Caco-2 (cell line): ENCODE results near the gene TSPAN33. TPM values are rescaled to one million over a fixed set of nuclear protein-coding genes. Genes with fewer than 3 reads are reported as not detected.

ENCODE experiments used
- BruUV-seq: library from RNA; stranded (reverse); fragments of 400-500 nt; replicated peaks from 2 replicates; lab custom pipeline; 2021; lab: Mats Ljungman, UMichigan
- CTCF ChIA-PET: fragments of 300-600 bp; sonication (Branson Sonifier 250); formaldehyde crosslinking; loops from one replicate; lab custom pipeline; 2022; ENCODE audit warnings: antibody characterized with exemption; lab: Charles Lee
- POLR2A ChIA-PET: fragments of 300-600 bp; sonication (Branson Sonifier 250); formaldehyde crosslinking; loops from one replicate; lab custom pipeline; 2022; ENCODE audit warnings: antibody characterized with exemption; lab: Charles Lee
- DNase-seq, 2 experiments: peaks; one replicate each; pipeline versions ENCODE4 v3.0.0 to v3.0.0-alpha.2; 2020 to 2022
- H3K27me3 ChIP-seq: replicated peaks from 2 replicates; pipeline ENCODE4 v1.6.0; 2011; ENCODE audit warnings: low read length; ENCODE audit not compliant: control insufficient read depth, insufficient read depth
- H3K36me3 ChIP-seq: 2 replicates; pipeline ENCODE4 v1.5.1; 2011; ENCODE audit warnings: low read length; ENCODE audit not compliant: control insufficient read depth, insufficient read depth
- H3K4me1 ChIP-seq: fragments of 250-450 bp; sonication (Bioruptor Pico); 2 replicates; pipeline ENCODE4 v1.5.1; 2020; ENCODE audit warnings: mild to moderate bottlenecking
- H3K4me3 ChIP-seq: 2 replicates; pipeline ENCODE4 v1.5.1; 2011; ENCODE audit warnings: low read depth, mild to moderate bottlenecking, control low read depth, low read length
- H3K9me3 ChIP-seq: fragments of 250-450 bp; sonication (Bioruptor Pico); 2 replicates; pipeline ENCODE4 v1.5.1; 2020; ENCODE audit warnings: mild to moderate bottlenecking, moderate library complexity
- H3K27ac Mint-ChIP-seq: one replicate; pipeline ENCODE4 v1.8.0; 2022; ENCODE audit warnings: mixed read lengths; ENCODE audit not compliant: unreplicated experiment
- H3K27me3 Mint-ChIP-seq: one replicate; pipeline ENCODE4 v1.8.0; 2022; ENCODE audit warnings: mixed read lengths; ENCODE audit not compliant: insufficient read depth, unreplicated experiment
- H3K36me3 Mint-ChIP-seq: one replicate; pipeline ENCODE4 v1.8.0; 2022; ENCODE audit warnings: mild to moderate bottlenecking, mixed read lengths; ENCODE audit not compliant: insufficient read depth, unreplicated experiment
- H3K4me1 Mint-ChIP-seq: one replicate; pipeline ENCODE4 v1.8.0; 2022; ENCODE audit warnings: low read depth, mixed read lengths; ENCODE audit not compliant: unreplicated experiment
- H3K4me3 Mint-ChIP-seq: one replicate; pipeline ENCODE4 v1.8.0; 2022; ENCODE audit warnings: mild to moderate bottlenecking, moderate library complexity, mixed read lengths; ENCODE audit not compliant: unreplicated experiment
- H3K9me3 Mint-ChIP-seq: one replicate; pipeline ENCODE4 v1.8.0; 2022; ENCODE audit warnings: mixed read lengths; ENCODE audit not compliant: unreplicated experiment
- CTCF ChIP-seq, 2 experiments: fragments of 200-600 bp in 1 of 2; IDR thresholded peaks; 1 replicate in 1 of 2; 2 replicates in 1 of 2; pipeline versions ENCODE4 v1.5.1 to v1.8.0; 2011 to 2022; ENCODE audit warnings: antibody characterized with exemption in 1 of 2, control low read depth in 1 of 2, inconsistent platforms in 1 of 2, low read depth in 1 of 2, low read length in 1 of 2, mild to moderate bottlenecking in 1 of 2, moderate library complexity in 1 of 2; ENCODE audit not compliant: insufficient read depth in 1 of 2, severe bottlenecking in 1 of 2, unreplicated experiment in 1 of 2
- intact Hi-C: fragments of 100-400 bp; cut with micrococcal nuclease; formaldehyde crosslinking; loops from one replicate; pipeline ENCODE4 v1.10.0; 2022; ENCODE audit not compliant: unreplicated experiment
- total RNA-seq: library from RNA; stranded (reverse); gene quantifications from 2 replicates; pipeline ENCODE4 v1.2.3, GENCODE V29; 2022

The TSPAN33 gene
- total RNA-seq, 1 experiment from 2014 or later = 4.5 TPM

- Histone ChIP-seq H3K36me3 (no peaks in the 10 kb centered on the region), H3K27me3 (no peaks in the 10 kb centered on the region), H3K4me1 (no peaks in the 10 kb centered on the region), H3K9me3 (no peaks in the 10 kb centered on the region), H3K4me3 (no peak overlapping the region)
- Mint-ChIP-seq H3K36me3 (no peaks in the 10 kb centered on the region), H3K9me3 (peaks cover 3% of the 10 kb centered on the region), H3K4me3 (no peak overlapping the region), H3K27ac (no peak overlapping the region), H3K4me1 (no peaks in the 10 kb centered on the region), H3K27me3 (peaks cover 5% of the 10 kb centered on the region)
- intact Hi-C loops = no loop called here
- TF ChIP-seq CTCF (IDR thresholded peaks at IDR 0.05; ENCODE audit: insufficient read depth in 1 of 2, low read depth in 1 of 2, low read length in 1 of 2, severe bottlenecking in 1 of 2, unreplicated experiment in 1 of 2) = no peak
- no TSS peak for BruUV-seq
- CTCF ChIA-PET = no interaction called here
- DNase-seq = no peak
- POLR2A ChIA-PET = no interaction called here
These were observed 18.2 kb upstream of the TSPAN33 start for GRCh38 chr7:129126314-129126713.

GRCh38 chr7:129127154-129127553 lies 17.4 kb upstream of the TSPAN33 start:
- Mint-ChIP-seq H3K9me3 (no peaks in the 10 kb centered on the region), H3K4me3 (no peak overlapping the region), H3K27me3 (peaks cover 5% of the 10 kb centered on the region), H3K36me3 (no peaks in the 10 kb centered on the region), H3K4me1 (no peaks in the 10 kb centered on the region), H3K27ac (no peak overlapping the region)
- Histone ChIP-seq H3K4me1 (no peaks in the 10 kb centered on the region), H3K36me3 (no peaks in the 10 kb centered on the region), H3K9me3 (no peaks in the 10 kb centered on the region), H3K4me3 (no peak overlapping the region), H3K27me3 (no peaks in the 10 kb centered on the region)
- TF ChIP-seq CTCF (IDR thresholded peaks at IDR 0.05; ENCODE audit: insufficient read depth in 1 of 2, low read depth in 1 of 2, low read length in 1 of 2, severe bottlenecking in 1 of 2, unreplicated experiment in 1 of 2) = no peak
- no TSS peak for BruUV-seq
- POLR2A ChIA-PET = no interaction called here
- DNase-seq = no peak
- CTCF ChIA-PET = no interaction called here
- intact Hi-C loops = no loop called here

GRCh38 chr7:129127601-129128000 lies 16.9 kb upstream of the TSPAN33 start:
- H3K4me3 ChIP-seq = no peak overlapping the region
- no TSS peak for BruUV-seq
- H3K36me3 ChIP-seq = no peaks in the 10 kb centered on the region
- H3K4me1 Mint-ChIP-seq = no peaks in the 10 kb centered on the region
- H3K9me3 Mint-ChIP-seq = no peaks in the 10 kb centered on the region
- H3K27ac Mint-ChIP-seq = no peak overlapping the region
- H3K27me3 ChIP-seq = no peaks in the 10 kb centered on the region
- ChIA-PET POLR2A (no interaction called here), CTCF (no interaction called here)
- no peak overlapping the region for H3K4me3 Mint-ChIP-seq
- intact Hi-C loops = no loop called here
- H3K36me3 Mint-ChIP-seq = no peaks in the 10 kb centered on the region
- H3K4me1 ChIP-seq = no peaks in the 10 kb centered on the region
- no peak for DNase-seq
- peaks cover 5% of the 10 kb centered on the region for H3K27me3 Mint-ChIP-seq
- TF ChIP-seq CTCF (IDR thresholded peaks at IDR 0.05; ENCODE audit: insufficient read depth in 1 of 2, low read depth in 1 of 2, low read length in 1 of 2, severe bottlenecking in 1 of 2, unreplicated experiment in 1 of 2) = no peak
- no peaks in the 10 kb centered on the region for H3K9me3 ChIP-seq
